A673 (cell line): ENCODE results near the gene ENOX2.
"Not testable (repeated sequence)": the region's sequence is repeated elsewhere in the genome, so short reads cannot be mapped to it uniquely, and the experiment has no call there.

ENCODE experiments used
- EZH2 ChIP-seq: fragments of 200-600 bp; sonication (generic); IDR thresholded peaks from 2 replicates; pipeline ENCODE4 v1.6.1; 2017; ENCODE audit warnings: borderline replicate concordance, low read depth, mild to moderate bottlenecking, mixed read lengths, antibody characterized with exemption, low read length; ENCODE audit not compliant: poor library complexity, severe bottlenecking
- TF ChIP-seq, protein P1 (sequence below): fragments of 300-800, 200-600 bp; sonication (generic); conservative IDR thresholded peaks from 2 replicates; pipeline ENCODE4 v1.5.1; 2017; ENCODE audit warnings: low read depth, mild to moderate bottlenecking, antibody characterized with exemption, low read length, moderate library complexity, mixed read lengths

- TF ChIP-seq, protein P1, sequence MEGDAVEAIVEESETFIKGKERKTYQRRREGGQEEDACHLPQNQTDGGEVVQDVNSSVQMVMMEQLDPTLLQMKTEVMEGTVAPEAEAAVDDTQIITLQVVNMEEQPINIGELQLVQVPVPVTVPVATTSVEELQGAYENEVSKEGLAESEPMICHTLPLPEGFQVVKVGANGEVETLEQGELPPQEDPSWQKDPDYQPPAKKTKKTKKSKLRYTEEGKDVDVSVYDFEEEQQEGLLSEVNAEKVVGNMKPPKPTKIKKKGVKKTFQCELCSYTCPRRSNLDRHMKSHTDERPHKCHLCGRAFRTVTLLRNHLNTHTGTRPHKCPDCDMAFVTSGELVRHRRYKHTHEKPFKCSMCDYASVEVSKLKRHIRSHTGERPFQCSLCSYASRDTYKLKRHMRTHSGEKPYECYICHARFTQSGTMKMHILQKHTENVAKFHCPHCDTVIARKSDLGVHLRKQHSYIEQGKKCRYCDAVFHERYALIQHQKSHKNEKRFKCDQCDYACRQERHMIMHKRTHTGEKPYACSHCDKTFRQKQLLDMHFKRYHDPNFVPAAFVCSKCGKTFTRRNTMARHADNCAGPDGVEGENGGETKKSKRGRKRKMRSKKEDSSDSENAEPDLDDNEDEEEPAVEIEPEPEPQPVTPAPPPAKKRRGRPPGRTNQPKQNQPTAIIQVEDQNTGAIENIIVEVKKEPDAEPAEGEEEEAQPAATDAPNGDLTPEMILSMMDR: not testable (repeated sequence)
- not testable (repeated sequence) for TF ChIP-seq EZH2
Observed at GRCh38 chrX:130920405-130920804, 17.4 kb upstream of the ENOX2 start.
